NT2/D1 (cell line): Measurements from ENCODE around the gene CD44.

Source experiments
- DNase-seq: peaks from one replicate; pipeline ENCODE4 v3.0.0-alpha.2; 2011; ENCODE audit warnings: low read depth, low spot score
- H3K27me3 ChIP-seq: 2 replicates; pipeline ENCODE4 v1.6.0; 2011; ENCODE audit warnings: mild to moderate bottlenecking; ENCODE audit not compliant: insufficient read length, insufficient read depth
- H3K36me3 ChIP-seq: 2 replicates; pipeline ENCODE4 v1.6.1; 2011; ENCODE audit warnings: mild to moderate bottlenecking, low read length, mixed read lengths; ENCODE audit not compliant: insufficient read depth, insufficient read length
- H3K4me1 ChIP-seq: 2 replicates; pipeline ENCODE4 v1.5.1; 2011; ENCODE audit not compliant: insufficient read depth, insufficient read length
- H3K4me3 ChIP-seq: 2 replicates; pipeline ENCODE4 v1.5.1; 2011; ENCODE audit warnings: low read depth; ENCODE audit not compliant: insufficient read length
- H3K9ac ChIP-seq: 2 replicates; pipeline ENCODE4 v1.6.0; 2011; ENCODE audit warnings: low read depth; ENCODE audit not compliant: insufficient read length
- H3K9me3 ChIP-seq: 2 replicates; pipeline ENCODE4 v1.5.1; 2011; ENCODE audit warnings: mild to moderate bottlenecking, low read length; ENCODE audit not compliant: insufficient read depth
- SUZ12 ChIP-seq: IDR thresholded peaks from 2 replicates; pipeline ENCODE4 v1.6.1; 2011; ENCODE audit not compliant: insufficient read length, insufficient read depth; ENCODE audit errors: extremely low read depth
- YY1 ChIP-seq: IDR thresholded peaks from 2 replicates; pipeline ENCODE4 v1.6.1; 2011; ENCODE audit not compliant: insufficient read length, insufficient read depth
- ZNF274 ChIP-seq: IDR thresholded peaks from 2 replicates; pipeline ENCODE4 v1.6.1; 2011; ENCODE audit warnings: mild to moderate bottlenecking, low read depth, low read length

CD44 gene

DNA sequence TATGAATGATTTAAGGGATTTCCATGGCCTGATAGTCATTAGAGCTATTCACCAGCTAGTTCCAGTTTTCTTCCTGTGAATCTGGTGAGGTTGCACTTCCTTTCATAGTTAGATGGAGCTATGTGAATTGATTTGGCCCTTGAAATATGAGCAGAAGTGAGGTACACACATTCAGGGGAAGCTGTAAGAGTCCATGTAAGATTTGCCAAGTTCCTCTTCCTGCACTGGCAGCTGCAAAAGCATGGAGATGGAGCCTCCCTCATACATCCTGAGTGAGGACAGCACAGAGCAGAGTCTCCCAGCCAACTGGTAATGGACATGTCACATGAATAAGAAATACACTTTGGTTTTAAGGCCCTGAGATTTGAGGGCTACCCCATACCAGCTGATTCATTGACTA, 111.7 kb downstream of the CD44 start:
- TF ChIP-seq SUZ12 (no peak), YY1 (no peak), ZNF274 (no peak)
- H3K27me3 ChIP-seq, result no peaks in the 10 kb centered on the region
- no peak overlapping the region for H3K9ac ChIP-seq
- H3K36me3 ChIP-seq, result no peaks in the 10 kb centered on the region
- H3K4me1 ChIP-seq, result no peaks in the 10 kb centered on the region
- H3K9me3 ChIP-seq, result no peaks in the 10 kb centered on the region
- no peak for DNase-seq
- H3K4me3 ChIP-seq, result no peak overlapping the region

DNA sequence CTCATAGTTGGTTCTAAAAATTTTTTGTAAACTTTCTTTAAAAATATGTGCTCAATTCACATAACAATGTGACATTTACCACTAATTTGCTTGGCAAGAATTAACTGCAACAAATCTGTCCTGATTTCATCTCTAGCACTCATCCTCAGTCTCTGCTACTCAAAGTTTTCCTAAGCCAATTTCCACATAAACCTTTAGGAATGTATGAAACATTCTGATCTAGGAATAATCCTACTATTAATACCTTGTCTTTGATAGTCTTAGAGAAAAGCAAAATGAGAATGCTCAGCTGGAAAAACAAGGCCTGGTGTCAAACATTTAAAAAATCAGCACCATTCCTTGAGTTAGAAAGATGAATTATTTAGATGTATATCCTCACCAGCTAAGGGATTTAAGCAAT, 114.3 kb downstream of the CD44 start:
- Histone ChIP-seq H3K27me3 (no peaks in the 10 kb centered on the region), H3K36me3 (no peaks in the 10 kb centered on the region), H3K4me1 (no peaks in the 10 kb centered on the region), H3K9ac (no peak overlapping the region), H3K4me3 (no peak overlapping the region), H3K9me3 (no peaks in the 10 kb centered on the region)
- no peak for TF ChIP-seq YY1
- no peak for TF ChIP-seq ZNF274
- TF ChIP-seq SUZ12, result no peak
- DNase-seq, result no peak

DNA sequence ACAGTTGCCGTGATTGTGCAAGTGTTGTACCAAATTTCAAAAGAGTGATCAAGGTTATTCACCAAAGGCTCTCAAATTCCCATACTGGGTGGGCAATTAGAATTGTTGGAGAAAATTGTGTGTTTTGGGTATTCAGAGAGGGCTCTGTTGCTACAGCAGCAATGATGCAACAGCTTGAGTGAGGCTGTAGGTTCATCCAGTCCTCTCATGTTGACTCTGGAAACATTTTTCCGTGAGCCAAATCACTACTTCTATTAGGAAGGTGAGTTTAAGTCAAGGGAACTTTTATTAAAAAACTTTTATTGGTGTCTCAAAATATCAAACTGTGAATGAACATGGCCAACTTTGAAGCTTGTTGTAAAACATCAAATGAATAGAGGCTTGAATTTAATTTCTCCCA, 116.5 kb downstream of the CD44 start:
- H3K9ac ChIP-seq, result no peak overlapping the region
- H3K27me3 ChIP-seq, result no peaks in the 10 kb centered on the region
- no peak overlapping the region for H3K4me3 ChIP-seq
- H3K36me3 ChIP-seq, result no peaks in the 10 kb centered on the region
- no peak for DNase-seq
- H3K9me3 ChIP-seq, result no peaks in the 10 kb centered on the region
- TF ChIP-seq YY1 (no peak), SUZ12 (no peak), ZNF274 (no peak)
- H3K4me1 ChIP-seq, result no peaks in the 10 kb centered on the region

DNA sequence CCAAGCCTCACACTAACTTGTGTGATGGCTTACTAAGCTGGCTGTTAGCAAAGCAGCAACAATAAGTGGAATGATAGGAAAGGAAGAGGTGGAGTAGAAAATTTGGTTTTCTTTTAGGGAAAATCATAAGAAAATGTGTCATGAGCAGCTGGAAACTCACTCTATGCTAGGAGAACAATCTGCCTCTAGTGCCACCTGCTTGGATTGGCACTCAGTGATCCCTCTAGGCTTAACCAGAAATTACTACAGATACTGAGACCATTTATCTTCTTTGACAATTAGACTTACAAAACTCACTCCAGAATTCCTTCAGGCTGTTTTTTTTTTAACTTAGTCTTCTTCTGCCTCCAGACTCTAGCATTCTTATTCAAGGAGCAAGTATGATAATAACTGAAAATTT, 117.3 kb downstream of the CD44 start:
- H3K9ac ChIP-seq, result no peak overlapping the region
- H3K36me3 ChIP-seq, result no peaks in the 10 kb centered on the region
- DNase-seq, result no peak
- H3K9me3 ChIP-seq, result no peaks in the 10 kb centered on the region
- TF ChIP-seq ZNF274, result no peak
- TF ChIP-seq SUZ12, result no peak
- no peak for TF ChIP-seq YY1
- no peaks in the 10 kb centered on the region for H3K4me1 ChIP-seq
- H3K4me3 ChIP-seq, result no peak overlapping the region
- no peaks in the 10 kb centered on the region for H3K27me3 ChIP-seq

DNA sequence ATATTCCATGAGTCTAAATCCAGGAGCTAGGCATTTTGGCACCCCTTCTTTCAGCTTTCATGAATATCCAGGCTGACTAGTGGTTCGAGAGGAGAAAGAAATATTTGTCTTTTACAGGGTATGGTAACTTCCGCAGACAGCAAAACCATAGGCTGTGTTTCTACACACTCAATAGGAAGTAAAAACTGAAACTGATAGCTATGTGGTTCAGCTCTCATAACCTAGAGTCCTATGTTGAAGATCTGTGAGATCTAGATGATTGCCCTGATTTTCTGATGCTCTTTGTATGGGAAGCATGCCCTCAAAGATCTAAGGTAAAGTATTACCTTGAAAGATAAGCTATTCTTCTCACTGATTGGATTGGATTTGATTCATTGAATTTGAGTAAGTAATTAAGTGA, 118.3 kb downstream of the CD44 start:
- TF ChIP-seq ZNF274 (no peak), SUZ12 (no peak), YY1 (no peak)
- no peaks in the 10 kb centered on the region for H3K4me1 ChIP-seq
- DNase-seq, result no peak
- no peak overlapping the region for H3K9ac ChIP-seq
- no peaks in the 10 kb centered on the region for H3K36me3 ChIP-seq
- no peak overlapping the region for H3K4me3 ChIP-seq
- no peaks in the 10 kb centered on the region for H3K9me3 ChIP-seq
- H3K27me3 ChIP-seq, result no peaks in the 10 kb centered on the region

DNA sequence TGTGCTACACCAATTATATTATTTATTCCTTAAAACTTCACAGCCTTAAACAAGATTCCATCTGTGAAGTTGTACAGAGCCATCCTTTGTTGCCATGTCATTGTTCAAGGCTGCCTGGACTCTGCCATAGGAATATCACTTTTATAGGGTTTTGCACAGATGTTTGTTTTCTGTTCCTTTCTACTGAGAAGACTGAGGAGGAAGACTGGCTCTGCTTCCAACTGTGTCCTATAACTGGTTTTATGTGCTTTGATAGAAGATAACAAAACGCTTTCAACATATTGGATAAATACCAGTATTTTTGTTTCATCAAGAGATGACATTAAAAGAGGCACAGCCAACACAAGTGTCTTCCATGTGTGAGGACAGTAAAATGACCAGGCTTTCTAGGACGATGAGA, 120.6 kb downstream of the CD44 start:
- TF ChIP-seq YY1 (no peak), ZNF274 (no peak), SUZ12 (no peak)
- Histone ChIP-seq H3K27me3 (no peaks in the 10 kb centered on the region), H3K9ac (no peak overlapping the region), H3K36me3 (no peaks in the 10 kb centered on the region), H3K4me1 (no peaks in the 10 kb centered on the region), H3K4me3 (no peak overlapping the region), H3K9me3 (no peaks in the 10 kb centered on the region)
- DNase-seq, result no peak

DNA sequence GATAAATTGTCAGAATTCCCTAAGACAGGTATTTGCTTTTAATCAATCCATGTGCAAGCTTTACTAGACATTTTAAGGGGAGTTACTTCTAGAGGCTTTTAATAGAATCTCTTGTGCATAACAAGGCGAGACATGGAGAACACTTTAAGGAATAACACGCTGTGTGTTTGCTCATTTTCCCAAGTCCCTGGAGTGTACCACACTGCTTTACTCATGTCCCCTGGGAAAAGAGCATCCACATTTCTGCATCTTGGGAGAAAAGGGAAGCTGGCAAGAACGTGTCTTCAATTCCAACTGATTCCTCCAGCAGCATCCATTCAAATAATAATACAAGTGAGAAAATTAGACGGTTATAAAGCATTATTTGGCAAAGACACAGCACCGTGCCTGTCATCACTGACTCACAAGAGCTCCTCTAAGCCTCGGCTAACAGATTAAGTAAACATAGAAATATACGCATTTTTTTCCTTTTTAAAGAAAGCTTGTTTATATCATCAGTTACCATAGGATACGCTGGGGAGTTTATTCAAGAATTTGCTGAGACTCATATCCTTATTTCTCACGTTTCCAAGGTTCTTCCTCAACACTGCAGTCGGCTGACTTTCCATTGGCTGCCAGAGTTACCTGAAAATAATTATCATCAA, 121.5 kb downstream of the CD44 start:
- Histone ChIP-seq H3K9me3 (no peaks in the 10 kb centered on the region), H3K36me3 (no peaks in the 10 kb centered on the region), H3K9ac (no peak overlapping the region), H3K27me3 (no peaks in the 10 kb centered on the region), H3K4me1 (no peaks in the 10 kb centered on the region), H3K4me3 (no peak overlapping the region)
- TF ChIP-seq ZNF274 (no peak), YY1 (no peak), SUZ12 (no peak)
- no peak for DNase-seq
